HPDE6-E6E7 (cell line): ENCODE data around the gene WDR27.
A peak's percentile ranks its signal among the peaks of the same experiment; 100 is the strongest.

Experiments
- DNase-seq: peaks from one replicate; pipeline ENCODE4 v3.0.0; 2011; ENCODE audit warnings: missing footprints; ENCODE audit errors: extremely low spot score

The WDR27 gene

GRCh38 chr6:169701954-169702839 lies at the start of gene WDR27, which contains the start of gene C6orf120:
Gene WDR27, minus strand, starts transcription at chr6:169702029. Its CDS starts 13,024 bp downstream, at chr6:169689005.
Gene C6orf120, plus strand, starts transcription at chr6:169702126. Its CDS starts 334 bp downstream, at chr6:169702460.
- peak; percentile 89 for DNase-seq

DNA sequence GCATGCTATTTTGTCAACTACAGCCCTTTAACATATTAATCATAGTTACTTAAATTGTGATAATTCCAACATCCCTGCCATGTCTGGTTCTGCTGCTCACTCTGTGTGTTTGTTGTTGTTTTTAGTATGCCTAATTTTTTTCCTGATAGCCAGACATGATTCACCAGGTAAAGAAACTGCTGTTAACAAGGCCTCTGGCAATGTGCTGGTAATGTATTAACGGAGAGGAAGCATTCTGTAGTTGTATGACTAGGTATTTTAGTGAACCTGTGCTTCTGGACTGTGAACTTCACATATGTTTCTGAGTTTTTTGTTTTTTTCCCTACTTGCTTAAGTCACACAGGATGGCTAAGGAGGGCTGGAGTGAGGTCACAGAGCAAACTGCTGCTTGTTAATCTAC lies 44.7 kb upstream of the WDR27 start:
- DNase-seq = no peak

DNA sequence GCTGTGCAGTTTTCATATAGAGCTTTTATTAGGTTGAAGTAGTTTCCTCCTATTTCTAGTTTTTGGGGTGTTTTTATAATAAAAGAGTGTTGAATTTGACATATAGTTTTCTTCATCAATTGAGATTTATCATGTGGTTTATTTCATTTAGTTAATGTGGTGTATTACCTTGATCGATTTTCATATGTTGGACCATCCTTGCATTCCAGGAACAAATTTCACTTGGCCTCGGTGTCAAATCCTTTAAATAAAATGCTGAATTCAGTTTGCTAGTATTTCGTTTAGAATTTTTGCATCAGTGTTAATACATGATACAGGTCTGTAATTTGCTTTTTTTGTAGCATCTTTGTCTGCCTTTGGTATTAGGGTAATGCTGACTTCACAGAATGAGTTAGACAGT lies 43.6 kb upstream of the WDR27 start:
- no peak for DNase-seq

GRCh38 chr6:169741344-169741743 lies 39.5 kb upstream of the WDR27 start:
- no peak for DNase-seq

- no peak for DNase-seq
Measured at GRCh38 chr6:169738976-169739529, 37.2 kb upstream of the WDR27 start.

GRCh38 chr6:169738204-169738975 lies 36.6 kb upstream of the WDR27 start:
- no peak for DNase-seq

GRCh38 chr6:169729961-169730360 lies 28.1 kb upstream of the WDR27 start:
- no peak for DNase-seq

DNA sequence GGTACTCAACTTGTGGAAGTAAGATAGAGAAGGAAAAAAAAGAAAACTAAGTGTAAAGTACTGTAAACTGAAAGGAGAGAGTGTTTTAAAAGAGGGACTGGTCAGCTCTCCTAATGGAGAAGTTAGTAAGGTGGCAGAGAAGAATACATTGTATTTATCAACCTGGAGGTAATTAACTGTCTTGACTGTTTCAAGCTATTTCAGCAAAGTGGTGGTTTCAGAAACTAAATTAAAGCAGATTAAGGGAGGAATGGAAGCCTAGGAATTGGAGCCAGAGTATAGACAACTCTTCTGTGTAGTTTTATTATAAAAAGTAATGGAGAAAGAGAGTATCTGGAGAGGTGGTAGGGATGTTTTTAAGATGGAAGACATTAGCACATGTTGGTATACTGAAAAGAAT lies 25.1 kb upstream of the WDR27 start:
- no peak for DNase-seq

DNA sequence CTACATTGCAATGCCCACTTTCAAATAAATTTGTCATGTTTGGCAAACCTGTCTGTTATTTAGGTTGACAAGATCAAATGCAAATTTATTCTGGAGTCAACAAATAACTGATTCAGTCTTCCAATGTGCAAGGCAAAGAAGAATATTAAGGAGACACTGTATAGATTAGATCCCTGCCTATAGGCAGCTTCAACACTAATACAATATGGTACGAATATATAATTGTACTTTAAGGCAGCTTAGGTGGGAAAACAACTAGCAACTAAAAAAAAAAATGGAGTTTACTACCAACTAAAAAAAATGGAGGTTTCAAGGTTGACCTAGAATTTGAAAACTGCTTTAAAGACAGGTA lies 24.2 kb upstream of the WDR27 start:
- no peak for DNase-seq

DNA sequence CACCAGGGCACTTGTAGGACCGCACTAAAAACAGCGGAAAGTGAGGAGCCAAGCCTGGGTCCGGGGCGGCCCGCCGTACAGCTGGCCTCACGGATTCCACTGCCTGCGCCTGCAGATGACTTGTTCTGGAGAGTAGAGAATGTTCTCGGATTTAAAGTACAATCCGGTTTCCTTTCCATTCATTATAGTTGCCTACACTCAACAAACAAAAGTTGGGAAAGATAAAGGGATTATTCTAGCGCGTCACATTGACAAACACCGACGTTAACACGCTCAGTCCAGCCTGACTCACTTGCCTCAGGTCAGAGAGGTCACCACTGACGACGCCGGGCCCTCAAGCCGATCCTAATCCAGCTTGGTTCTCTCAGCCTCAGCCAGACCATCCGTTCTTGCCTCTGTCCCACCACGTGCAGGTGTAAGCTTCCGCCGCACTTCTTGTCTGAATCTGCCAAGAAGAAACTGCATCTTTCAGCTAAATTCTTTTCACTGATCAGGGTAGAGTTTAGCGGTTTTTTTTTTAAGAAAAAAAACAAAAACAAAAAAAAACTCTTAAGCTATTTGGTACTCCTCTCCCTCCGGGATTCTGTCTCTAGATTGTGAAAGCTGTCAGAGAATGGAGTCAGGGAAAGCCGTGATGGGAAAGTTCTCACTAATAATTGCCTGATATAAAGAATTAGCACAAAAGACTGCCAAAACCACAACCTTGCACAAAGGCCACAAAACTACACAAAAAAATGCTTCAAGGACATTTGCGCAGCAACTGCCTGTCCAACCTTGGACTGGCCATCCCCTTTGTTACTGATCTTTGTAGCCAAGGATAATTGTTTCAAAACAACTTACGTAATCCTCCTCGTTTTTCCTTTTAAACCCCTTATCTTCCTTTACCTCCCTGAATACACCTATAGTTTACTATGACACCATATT lies 23.6 kb upstream of the WDR27 start:
- DNase-seq = no peak

DNA sequence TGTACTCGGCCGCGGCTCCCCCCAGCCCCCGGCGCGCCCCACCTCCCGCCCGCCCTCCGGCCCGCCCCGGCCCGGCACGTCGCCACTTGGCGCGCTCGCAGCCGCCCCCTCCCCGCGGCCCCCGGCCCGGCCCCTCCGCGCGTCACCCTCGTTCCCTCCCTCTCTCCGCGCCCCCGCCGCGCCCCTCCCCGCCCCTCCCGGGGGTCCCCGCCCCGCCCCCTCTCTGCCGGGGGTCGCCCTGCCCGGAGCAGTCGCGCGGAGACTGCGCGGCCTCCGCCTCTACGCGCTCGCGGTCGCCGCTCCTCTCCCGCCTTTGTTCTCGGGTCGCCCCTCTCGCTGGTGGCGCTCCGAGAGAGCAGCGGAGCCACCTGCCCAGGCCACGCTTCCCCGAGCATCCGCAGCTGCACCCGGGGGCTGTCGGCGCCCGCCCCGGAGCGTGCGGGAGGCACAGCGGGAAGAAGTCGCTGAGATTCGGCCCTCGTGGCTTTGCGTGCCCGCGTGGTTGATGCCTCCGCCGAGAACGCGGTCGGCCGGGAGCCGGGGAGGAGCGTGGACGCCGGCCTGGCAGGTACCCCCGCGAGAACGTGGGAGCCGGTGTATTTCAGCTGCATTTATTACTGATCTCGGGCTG lies 22.8 kb upstream of the WDR27 start, which contains the start of gene PHF10:
Gene PHF10, minus strand, starts transcription at position 7 of the 631 bp plus-strand sequence. CDS start 569 bp downstream, outside the sequence.
- no peak for DNase-seq

GRCh38 chr6:169723991-169724493 lies 22.2 kb upstream of the WDR27 start:
- no peak for DNase-seq

- DNase-seq = no peak
Measured at GRCh38 chr6:169723200-169723909, 21.5 kb upstream of the WDR27 start.

GRCh38 chr6:169722362-169723199 lies 20.8 kb upstream of the WDR27 start:
- no peak for DNase-seq

- no peak for DNase-seq
Measured at GRCh38 chr6:169720207-169720855, 18.5 kb upstream of the WDR27 start.

DNA sequence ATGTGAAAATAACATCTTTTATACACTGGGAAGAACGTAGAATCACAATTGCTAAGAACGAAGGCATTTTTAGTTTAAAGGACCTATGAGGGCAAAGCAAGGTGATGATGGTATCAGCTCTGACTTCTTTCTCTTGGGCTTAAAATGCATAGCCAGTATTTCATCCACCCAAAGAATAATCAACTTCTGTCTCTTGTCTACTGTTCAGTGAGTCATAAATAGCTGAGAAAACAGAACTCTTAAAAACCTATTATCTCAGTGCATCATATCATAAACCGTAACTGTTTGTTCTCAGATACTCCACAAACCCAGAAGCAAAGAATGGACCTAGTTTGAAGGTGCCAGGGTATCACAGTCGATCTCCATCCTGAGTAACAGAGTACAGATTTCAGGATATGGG lies 17.3 kb upstream of the WDR27 start:
- no peak for DNase-seq

DNA sequence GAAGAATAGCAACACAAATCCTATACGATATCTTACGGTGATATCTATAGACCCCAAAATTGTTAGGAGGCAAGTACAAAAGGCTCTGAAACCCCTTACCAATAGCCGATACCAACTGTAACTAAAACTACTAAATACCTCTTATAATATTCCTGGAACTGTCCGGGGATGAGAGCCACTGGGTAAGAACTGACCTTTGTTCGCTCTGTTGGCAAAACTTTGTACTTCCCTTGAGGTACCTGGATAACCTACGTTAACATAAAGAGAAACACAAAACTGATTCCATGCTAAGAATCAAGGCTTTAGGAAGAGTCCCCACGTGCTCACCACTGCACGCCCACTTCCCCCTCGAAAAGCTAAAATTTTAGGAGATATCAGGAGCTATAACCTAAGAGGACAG lies 12.8 kb upstream of the WDR27 start:
- no peak for DNase-seq

- no peak for DNase-seq
Measured at GRCh38 chr6:169714178-169714577, 12.3 kb upstream of the WDR27 start.

DNA sequence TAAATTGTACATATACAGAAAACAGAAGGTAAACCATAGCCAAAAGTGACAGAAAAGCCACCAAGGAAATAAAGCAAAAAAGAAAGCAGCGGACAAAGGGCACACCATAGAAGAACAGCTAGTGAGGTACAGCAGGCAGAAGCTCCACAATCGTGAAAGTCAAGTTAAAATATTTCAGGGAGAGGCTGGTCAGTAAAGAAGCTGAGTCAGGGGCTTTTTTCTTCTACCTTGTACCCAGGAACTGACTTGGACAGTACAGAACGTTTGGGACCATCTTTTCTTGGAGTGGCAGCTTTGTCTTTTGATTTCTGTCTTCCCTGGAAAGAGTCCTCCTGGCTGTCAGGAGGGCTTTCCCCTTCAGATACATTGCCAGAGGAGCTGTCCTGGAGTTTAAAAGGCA lies 8.2 kb upstream of the WDR27 start:
- DNase-seq = no peak
